GM21737 (cell line): ENCODE data around the gene ORC3.
A peak's percentile ranks its signal among the peaks of the same experiment; 100 is the strongest.

ENCODE experiments used
- ATAC-seq: cut with Tn5 transposase; IDR thresholded peaks from one replicate; pipeline ENCODE4 v1.9.1; 2021; ENCODE audit warnings: mild to moderate bottlenecking, moderate library complexity; ENCODE audit not compliant: unreplicated experiment

Gene ORC3

GRCh38 chr6:87589693-87590416, at the start of gene ORC3, which contains the start of gene RARS2:
Gene ORC3, plus strand, starts transcription at chr6:87590135. Its CDS starts 34 bp downstream, at chr6:87590169.
Gene RARS2, minus strand, starts transcription at chr6:87589987. Its CDS starts 30 bp downstream, at chr6:87589957.
- ATAC-seq, result peak; percentile 100

DNA sequence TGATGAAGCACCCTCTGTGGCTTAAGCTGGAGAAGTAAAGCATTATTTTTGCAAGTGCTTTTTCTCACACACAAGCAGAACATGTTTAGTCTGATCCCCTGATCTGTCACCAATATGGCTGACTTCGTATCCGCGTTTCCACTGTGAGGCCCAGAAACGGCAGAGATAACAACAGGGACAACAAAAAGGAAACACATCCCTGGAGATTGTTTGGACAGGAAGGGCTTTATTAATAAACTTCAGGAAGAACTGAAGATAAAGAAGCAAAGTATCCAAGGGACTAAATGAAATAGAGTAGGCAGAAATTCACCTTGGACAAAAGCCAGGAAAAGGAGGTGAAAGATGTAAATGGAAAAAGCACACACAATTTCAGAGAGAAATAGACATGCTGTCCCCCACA, 49.4 kb upstream of the ORC3 start:
- no peak for ATAC-seq

GRCh38 chr6:87541041-87541440, 48.9 kb upstream of the ORC3 start:
- ATAC-seq, result no peak

DNA sequence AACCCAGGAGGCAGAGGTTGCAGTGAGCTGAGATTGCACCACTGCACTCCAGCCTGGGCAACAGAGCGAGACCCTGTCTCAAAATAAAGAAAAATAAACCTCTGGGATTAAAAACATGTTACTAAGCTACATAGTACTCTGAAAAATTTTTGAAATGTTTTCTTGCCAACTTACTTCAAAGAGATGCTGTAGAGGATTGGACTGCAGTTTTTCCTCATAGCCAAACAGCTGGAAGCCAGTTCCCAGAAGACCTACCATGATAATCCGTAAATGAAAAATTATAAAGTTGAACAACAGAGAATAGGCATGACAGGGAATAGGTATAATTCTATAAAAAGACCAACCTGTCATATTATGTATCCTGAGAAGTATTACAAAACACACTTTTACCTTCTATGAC, 48.2 kb upstream of the ORC3 start:
- no peak for ATAC-seq

GRCh38 chr6:87543696-87544473, 46.0 kb upstream of the ORC3 start:
- no peak for ATAC-seq

DNA sequence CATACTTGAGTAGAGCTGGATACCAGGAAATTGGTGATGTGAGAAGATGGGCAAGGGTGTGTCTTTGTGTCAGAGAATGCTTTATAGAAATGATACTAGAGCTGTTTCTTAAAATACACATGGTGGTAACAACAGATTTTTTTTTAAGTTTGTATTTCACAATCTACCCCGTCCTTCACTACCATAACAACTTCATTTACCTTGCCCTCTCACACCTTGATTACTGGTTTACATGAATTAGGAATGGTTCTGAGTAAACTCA, 45.5 kb upstream of the ORC3 start:
- no peak for ATAC-seq

DNA sequence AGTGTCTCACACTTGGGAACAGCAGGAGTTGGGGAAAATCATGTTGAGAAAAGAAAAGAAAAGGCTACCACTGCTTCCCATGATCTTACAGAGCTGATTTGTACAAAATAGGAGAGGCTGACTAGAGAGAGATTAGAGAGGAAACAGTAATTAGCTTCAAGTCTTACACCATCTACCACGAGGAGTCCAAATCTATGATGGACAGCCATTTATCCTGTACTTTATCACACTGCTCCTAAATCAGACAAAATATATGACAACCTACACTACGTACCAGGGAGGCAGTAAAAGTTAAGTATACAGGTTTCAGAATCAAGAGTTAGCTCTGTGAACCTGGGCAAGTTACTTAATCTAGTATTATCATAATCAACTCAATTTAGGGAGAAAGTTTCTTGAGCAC, 38.1 kb upstream of the ORC3 start:
- no peak for ATAC-seq

GRCh38 chr6:87553159-87553765, 36.7 kb upstream of the ORC3 start:
- ATAC-seq, result no peak

GRCh38 chr6:87555506-87555905, 34.4 kb upstream of the ORC3 start:
- no peak for ATAC-seq

- no peak for ATAC-seq
Observed at GRCh38 chr6:87558446-87558845, 31.5 kb upstream of the ORC3 start.

- no peak for ATAC-seq
Observed at GRCh38 chr6:87561017-87561416, 28.9 kb upstream of the ORC3 start.

DNA sequence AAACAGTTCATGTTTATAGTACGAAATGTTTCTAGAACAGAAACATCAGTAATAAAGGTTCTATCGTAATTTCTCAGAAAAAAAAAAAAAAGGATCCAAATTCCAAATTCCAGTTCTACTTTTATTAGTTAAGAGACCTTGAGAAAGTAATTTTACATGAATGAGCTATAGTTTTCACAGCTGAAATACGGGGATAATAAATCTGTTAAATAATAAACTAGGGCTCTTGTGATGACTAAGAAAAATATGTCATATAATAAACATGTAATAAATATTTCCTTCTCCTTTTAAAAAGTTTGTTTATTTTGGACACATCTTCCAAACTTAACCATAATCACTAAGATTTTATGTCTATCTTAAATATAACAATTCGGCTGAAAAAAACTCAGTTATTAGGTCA, 17.9 kb upstream of the ORC3 start:
- ATAC-seq, result no peak

DNA sequence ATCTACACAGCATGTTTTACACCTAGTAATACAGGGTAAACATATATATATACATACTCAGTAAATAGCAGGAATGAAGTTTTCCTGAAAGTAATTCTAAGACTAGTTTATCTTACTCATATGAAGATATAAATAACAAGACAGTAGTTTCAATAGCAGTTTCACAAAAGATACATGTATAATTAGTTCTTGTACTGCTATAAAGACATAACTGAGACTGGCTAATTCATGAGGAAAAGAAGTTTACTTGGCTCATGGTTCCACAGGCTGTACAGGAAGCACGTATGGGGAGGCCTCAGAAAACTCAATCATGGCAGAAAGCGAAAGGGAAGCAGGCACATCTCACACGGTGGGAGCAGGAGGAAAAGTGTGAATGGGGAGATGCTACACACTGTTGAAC, 17.1 kb upstream of the ORC3 start:
- no peak for ATAC-seq

GRCh38 chr6:87573307-87574024, 16.5 kb upstream of the ORC3 start:
- ATAC-seq, result no peak

DNA sequence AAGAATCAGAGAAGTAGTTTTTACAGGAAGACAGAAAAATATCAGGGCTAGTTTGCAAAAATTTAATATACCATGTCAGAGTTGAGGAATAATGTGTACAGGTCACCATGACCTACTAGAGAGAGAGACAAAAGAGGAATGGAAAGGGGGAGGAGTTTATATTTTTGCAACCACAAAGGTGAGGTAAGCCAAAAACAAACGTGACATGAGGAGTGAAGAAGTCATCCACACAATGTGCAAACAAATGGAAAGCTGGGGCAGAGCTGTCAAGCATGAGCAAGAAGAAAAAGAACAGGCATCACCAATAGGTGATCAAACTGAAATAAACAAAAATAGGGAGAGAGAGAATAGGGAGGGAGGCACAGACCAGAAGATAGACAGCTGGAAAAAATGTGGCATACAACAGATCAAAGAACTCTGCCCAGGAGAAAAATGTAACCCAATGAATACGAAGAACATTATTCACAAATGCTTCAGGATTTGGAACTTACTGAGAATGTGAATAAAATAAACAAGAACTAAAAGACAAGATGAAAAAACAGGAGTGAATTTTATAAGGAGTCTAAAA, 15.6 kb upstream of the ORC3 start:
- ATAC-seq, result no peak

DNA sequence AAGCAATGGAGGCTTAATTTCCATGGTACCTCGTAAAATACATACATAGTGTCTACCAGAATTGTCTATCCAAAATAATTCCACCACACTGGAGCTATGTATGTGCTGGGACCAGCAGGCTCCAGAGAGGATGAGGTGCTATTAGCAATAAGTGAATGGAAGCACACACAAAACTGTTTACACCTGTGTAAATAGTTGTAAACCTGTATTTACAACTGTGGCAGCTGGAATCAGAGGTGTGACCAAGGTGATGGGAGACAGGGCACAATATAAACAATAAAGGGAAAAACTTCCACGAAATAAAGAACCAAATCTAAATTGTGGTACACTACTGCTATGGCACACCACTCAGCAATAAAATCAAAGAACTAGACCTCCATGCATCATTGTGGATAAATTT, 14.5 kb upstream of the ORC3 start:
- ATAC-seq, result no peak

GRCh38 chr6:87583822-87584221, 6.1 kb upstream of the ORC3 start:
- no peak for ATAC-seq

- ATAC-seq, result no peak
Observed at GRCh38 chr6:87586371-87587077, 3.4 kb upstream of the ORC3 start.

DNA sequence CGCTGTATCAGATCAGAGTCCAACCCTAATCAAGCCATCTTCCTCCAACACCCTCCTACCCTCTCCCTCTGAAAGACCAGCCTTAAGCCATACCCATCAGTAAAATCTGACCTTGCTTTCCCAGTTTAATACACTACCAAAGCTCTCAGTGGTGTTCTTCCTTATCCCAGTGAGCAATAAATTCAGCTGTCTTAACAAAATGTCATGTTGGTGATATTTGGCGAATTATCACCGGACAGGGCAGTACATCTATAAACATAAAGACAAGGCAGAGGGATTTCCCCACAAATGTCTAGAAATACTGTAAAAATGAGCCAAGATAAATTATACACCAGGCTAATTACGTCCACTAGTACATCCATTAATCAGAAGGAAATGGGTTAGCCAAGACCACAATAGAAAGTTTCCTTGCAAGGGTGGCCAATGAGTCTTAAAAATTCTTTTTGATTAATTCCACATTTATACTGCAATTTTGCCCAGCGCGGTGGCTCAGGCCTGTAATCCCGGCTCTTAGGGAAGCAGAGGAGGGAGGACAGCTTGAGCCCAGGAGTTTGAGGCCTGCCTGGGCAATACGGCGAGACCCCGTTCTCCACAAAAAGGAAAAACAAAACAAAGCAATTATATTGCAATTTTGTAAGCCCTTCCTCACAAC, 1.1 kb upstream of the ORC3 start:
- ATAC-seq, result no peak

DNA sequence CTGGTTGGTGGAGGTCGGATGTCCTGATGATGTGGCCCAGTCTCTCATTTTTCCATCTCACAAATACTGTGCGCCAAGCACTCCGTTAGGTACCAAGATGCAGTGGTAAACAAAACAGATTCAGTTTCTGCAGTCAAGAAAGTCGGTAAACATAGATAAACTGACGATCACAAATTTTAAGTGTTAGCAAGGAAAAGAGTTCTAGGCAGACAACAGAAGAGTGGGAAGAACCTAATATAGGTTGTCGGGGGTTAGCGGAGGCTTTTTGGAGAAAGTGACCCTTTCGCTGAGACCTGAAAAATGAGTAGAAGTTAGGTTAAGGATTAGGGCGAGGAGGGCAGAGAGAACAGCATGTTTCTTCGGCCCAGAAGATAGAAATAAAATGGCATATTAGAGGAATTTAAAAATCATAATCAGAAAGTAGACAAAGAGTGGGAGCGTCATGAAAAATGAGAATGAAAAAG, 514 bp downstream of the ORC3 start:
- ATAC-seq, result no peak
